RWPE2 (cell line): ENCODE measurements around the gene GADD45B.

ENCODE experiments used
- ATAC-seq: fragments of 200-7000 bp; cut with Tn5 transposase; 3 replicates; pipeline ENCODE4 v1.9.1; 2021; ENCODE audit warnings: low read depth
- DNase-seq: peaks from one replicate; pipeline ENCODE4 v3.0.0-alpha.2; 2020; ENCODE audit warnings: low spot score
- H3K27ac ChIP-seq: fragments of 450-650 bp; 2 replicates; pipeline ENCODE4 v1.5.1; 2017; ENCODE audit warnings: mild to moderate bottlenecking; ENCODE audit not compliant: poor library complexity, severe bottlenecking
- H3K27me3 ChIP-seq: fragments of 250-450 bp; sonication (Bioruptor Pico); 2 replicates; pipeline ENCODE4 v1.5.1; 2021; ENCODE audit warnings: mild to moderate bottlenecking, moderate library complexity; ENCODE audit not compliant: insufficient read depth, poor library complexity, severe bottlenecking
- H3K36me3 ChIP-seq: fragments of 250-450 bp; sonication (Bioruptor Pico); 2 replicates; pipeline ENCODE4 v1.5.1; 2020; ENCODE audit warnings: low read depth, mild to moderate bottlenecking, moderate library complexity
- H3K4me1 ChIP-seq: fragments of 250-450 bp; sonication (Bioruptor Pico); 2 replicates; pipeline ENCODE4 v1.5.1; 2021; ENCODE audit warnings: mild to moderate bottlenecking, moderate library complexity; ENCODE audit not compliant: insufficient read depth, poor library complexity, severe bottlenecking
- H3K4me3 ChIP-seq: fragments of 250-450 bp; sonication (Bioruptor Pico); 2 replicates; pipeline ENCODE4 v1.5.1; 2021; ENCODE audit warnings: mild to moderate bottlenecking, moderate library complexity; ENCODE audit not compliant: severe bottlenecking
- H3K9me3 ChIP-seq: fragments of 250-450 bp; sonication (Bioruptor Pico); 2 replicates; pipeline ENCODE4 v1.5.1; 2021; ENCODE audit warnings: mild to moderate bottlenecking, moderate library complexity; ENCODE audit not compliant: severe bottlenecking
- CTCF ChIP-seq: fragments of 450-650 bp; IDR thresholded peaks from one replicate; pipeline ENCODE4 v1.5.1; 2017; ENCODE audit warnings: mild to moderate bottlenecking, moderate library complexity; ENCODE audit not compliant: poor library complexity, severe bottlenecking

Gene GADD45B

GRCh38 chr19:2494447-2495129, 18.7 kb downstream of the GADD45B start:
- H3K27me3 ChIP-seq = no peaks in the 10 kb centered on the region
- peak; percentile 27; the same call in 2 of the 3 replicates for ATAC-seq
- no peak for TF ChIP-seq CTCF
- H3K4me1 ChIP-seq = peaks cover 31% of the 10 kb centered on the region
- no peaks in the 10 kb centered on the region for H3K9me3 ChIP-seq
- no peaks in the 10 kb centered on the region for H3K36me3 ChIP-seq
- H3K27ac ChIP-seq = peak overlapping the region; percentile 95
- H3K4me3 ChIP-seq = peak overlapping the region; percentile 32
- DNase-seq = peak; percentile 50

GRCh38 chr19:2495130-2495641, 19.3 kb downstream of the GADD45B start:
- peaks cover 31% of the 10 kb centered on the region for H3K4me1 ChIP-seq
- DNase-seq = peak; percentile 74
- peak; percentile 44 for ATAC-seq
- peak overlapping the region; percentile 32 for H3K4me3 ChIP-seq
- TF ChIP-seq CTCF = no peak
- no peaks in the 10 kb centered on the region for H3K9me3 ChIP-seq
- peak overlapping the region; percentile 95 for H3K27ac ChIP-seq
- no peaks in the 10 kb centered on the region for H3K27me3 ChIP-seq
- no peaks in the 10 kb centered on the region for H3K36me3 ChIP-seq

GRCh38 chr19:2495651-2496316, 19.9 kb downstream of the GADD45B start:
- Histone ChIP-seq H3K27ac (peak overlapping the region; percentile 95), H3K36me3 (no peaks in the 10 kb centered on the region), H3K4me3 (no peak overlapping the region), H3K9me3 (no peaks in the 10 kb centered on the region), H3K4me1 (peaks cover 27% of the 10 kb centered on the region), H3K27me3 (no peaks in the 10 kb centered on the region)
- ATAC-seq (no peak), DNase-seq (no peak)
- TF ChIP-seq CTCF = no peak

GRCh38 chr19:2497186-2497585, 21.3 kb downstream of the GADD45B start:
- no peaks in the 10 kb centered on the region for H3K9me3 ChIP-seq
- DNase-seq (no peak), ATAC-seq (no peak)
- no peak for TF ChIP-seq CTCF
- H3K27me3 ChIP-seq = no peaks in the 10 kb centered on the region
- no peak overlapping the region for H3K4me3 ChIP-seq
- H3K36me3 ChIP-seq = no peaks in the 10 kb centered on the region
- H3K27ac ChIP-seq = no peak overlapping the region
- H3K4me1 ChIP-seq = peaks cover 17% of the 10 kb centered on the region

- peaks cover 18% of the 10 kb centered on the region for H3K4me1 ChIP-seq
- H3K36me3 ChIP-seq = no peaks in the 10 kb centered on the region
- no peak for DNase-seq
- ATAC-seq = no peak
- H3K4me3 ChIP-seq = no peak overlapping the region
- no peaks in the 10 kb centered on the region for H3K27me3 ChIP-seq
- no peak overlapping the region for H3K27ac ChIP-seq
- TF ChIP-seq CTCF = no peak
- H3K9me3 ChIP-seq = no peaks in the 10 kb centered on the region
Observed at GRCh38 chr19:2500156-2500555, 24.2 kb downstream of the GADD45B start.
